ENCODE measurements around the gene OOSP3. TPM values are rescaled to one million over a fixed set of nuclear protein-coding genes. Genes with fewer than 3 reads are reported as not detected.
"Not testable (repeated sequence)": the region's sequence is repeated elsewhere in the genome, so short reads cannot be mapped to it uniquely, and the experiment has no call there.

The OOSP3 gene
- polyA plus RNA-seq, 1 donor (not counting 4 experiments of a cell fraction or from before 2014, with no cell fraction given): 0.14 TPM

DNA sequence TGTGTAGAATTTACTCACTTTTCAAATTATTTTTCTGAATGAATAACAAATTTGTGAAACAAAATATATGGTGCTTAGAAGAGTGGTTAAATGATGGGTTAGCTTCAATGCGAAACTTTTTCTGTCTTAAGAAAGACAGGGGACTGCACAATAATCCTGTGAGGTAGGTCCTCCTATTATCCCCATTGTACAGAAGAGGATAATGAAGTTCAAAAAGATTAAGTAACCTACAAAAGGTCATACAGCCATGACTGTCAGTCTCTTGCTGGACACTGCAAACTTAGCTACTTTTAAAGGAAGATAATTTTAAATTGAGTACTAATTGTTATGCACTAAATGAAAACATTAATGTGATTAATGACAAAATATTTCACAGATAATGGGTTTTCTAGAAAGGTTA, 5.0 kb downstream of the OOSP3 start:
- no peak overlapping the region for H3K4me2 ChIP-seq (ENCODE audit: control insufficient read depth, extremely low read depth, insufficient read depth, low read depth, low read length)
- H3K36me3 ChIP-seq (ENCODE audit: control insufficient read depth in 2 of 2, extremely low read depth in 1 of 2, insufficient read depth in 2 of 2, low read length in 2 of 2): no peaks in the 10 kb centered on the region
- no peaks in the 10 kb centered on the region for H3K79me2 ChIP-seq (ENCODE audit: control insufficient read depth, insufficient read depth, low read length)
- no peaks in the 10 kb centered on the region for H3K4me1 ChIP-seq (ENCODE audit: control insufficient read depth, extremely low read depth, insufficient read depth, low read length)
- FAIRE-seq: no peak
- H3K27me3 ChIP-seq (ENCODE audit: control insufficient read depth, extremely low read depth, insufficient read depth, low read length): no peaks in the 10 kb centered on the region
- dilution Hi-C loops (cut with MboI; ENCODE audit: extremely low pct_ligation_motif_present, low sequenced_read_pairs): no loop called here
- no peak overlapping the region for H2AFZ ChIP-seq (ENCODE audit: control insufficient read depth, low read length)
- no peaks in the 10 kb centered on the region for H4K20me1 ChIP-seq (ENCODE audit: control insufficient read depth, extremely low read depth, insufficient read depth, low read length)
- no peaks in the 10 kb centered on the region for H3K9me3 ChIP-seq (ENCODE audit: control insufficient read depth, low read depth, low read length)
- H3K27ac ChIP-seq (ENCODE audit: control insufficient read depth, insufficient read depth, low read length): no peak overlapping the region
- no peaks in the 10 kb centered on the region for H3K9me1 ChIP-seq (ENCODE audit: control insufficient read depth, extremely low read depth, insufficient read depth, low read length)
- DNase-seq (ENCODE audit: low read depth, low spot score): no peak
- H3K9ac ChIP-seq (ENCODE audit: control insufficient read depth, extremely low read depth, insufficient read depth, low read length): no peak overlapping the region
- H3K4me3 ChIP-seq (ENCODE audit: control insufficient read depth in 2 of 3, extremely low read depth in 1 of 3, insufficient read depth in 2 of 3, low read depth in 1 of 3, low read length in 3 of 3): no peak overlapping the region
- TF ChIP-seq, protein P1, sequence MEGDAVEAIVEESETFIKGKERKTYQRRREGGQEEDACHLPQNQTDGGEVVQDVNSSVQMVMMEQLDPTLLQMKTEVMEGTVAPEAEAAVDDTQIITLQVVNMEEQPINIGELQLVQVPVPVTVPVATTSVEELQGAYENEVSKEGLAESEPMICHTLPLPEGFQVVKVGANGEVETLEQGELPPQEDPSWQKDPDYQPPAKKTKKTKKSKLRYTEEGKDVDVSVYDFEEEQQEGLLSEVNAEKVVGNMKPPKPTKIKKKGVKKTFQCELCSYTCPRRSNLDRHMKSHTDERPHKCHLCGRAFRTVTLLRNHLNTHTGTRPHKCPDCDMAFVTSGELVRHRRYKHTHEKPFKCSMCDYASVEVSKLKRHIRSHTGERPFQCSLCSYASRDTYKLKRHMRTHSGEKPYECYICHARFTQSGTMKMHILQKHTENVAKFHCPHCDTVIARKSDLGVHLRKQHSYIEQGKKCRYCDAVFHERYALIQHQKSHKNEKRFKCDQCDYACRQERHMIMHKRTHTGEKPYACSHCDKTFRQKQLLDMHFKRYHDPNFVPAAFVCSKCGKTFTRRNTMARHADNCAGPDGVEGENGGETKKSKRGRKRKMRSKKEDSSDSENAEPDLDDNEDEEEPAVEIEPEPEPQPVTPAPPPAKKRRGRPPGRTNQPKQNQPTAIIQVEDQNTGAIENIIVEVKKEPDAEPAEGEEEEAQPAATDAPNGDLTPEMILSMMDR (optimal IDR thresholded peaks at IDR 0.05 in 1 of 3, IDR thresholded peaks at IDR 0.05 in 1 of 3, conservative IDR thresholded peaks at IDR 0.05 in 1 of 3; ENCODE audit: extremely low read depth in 1 of 3, insufficient read depth in 2 of 3, low read length in 3 of 3): no peak
- TF ChIP-seq EZH2 (IDR thresholded peaks at IDR 0.05; ENCODE audit: low read length): no peak

GRCh38 chr11:59887156-59887555, 8.6 kb downstream of the OOSP3 start:
- FAIRE-seq; dilution Hi-C loops (cut with MboI; ENCODE audit: extremely low pct_ligation_motif_present, low sequenced_read_pairs): not testable (repeated sequence)

GRCh38 chr11:59891781-59892181, 13.2 kb downstream of the OOSP3 start:
- dilution Hi-C loops (cut with MboI; ENCODE audit: extremely low pct_ligation_motif_present, low sequenced_read_pairs): no loop called here
- Histone ChIP-seq H3K79me2 (ENCODE audit: control insufficient read depth, insufficient read depth, low read length) (no peaks in the 10 kb centered on the region), H4K20me1 (ENCODE audit: control insufficient read depth, extremely low read depth, insufficient read depth, low read length) (no peaks in the 10 kb centered on the region), H3K4me1 (ENCODE audit: control insufficient read depth, extremely low read depth, insufficient read depth, low read length) (peaks cover 9% of the 10 kb centered on the region), H3K4me2 (ENCODE audit: control insufficient read depth, extremely low read depth, insufficient read depth, low read depth, low read length) (no peak overlapping the region), H3K36me3 (ENCODE audit: control insufficient read depth in 2 of 2, extremely low read depth in 1 of 2, insufficient read depth in 2 of 2, low read length in 2 of 2) (no peaks in the 10 kb centered on the region), H3K4me3 (ENCODE audit: control insufficient read depth in 2 of 3, extremely low read depth in 1 of 3, insufficient read depth in 2 of 3, low read depth in 1 of 3, low read length in 3 of 3) (no peak overlapping the region), H3K9me3 (ENCODE audit: control insufficient read depth, low read depth, low read length) (no peaks in the 10 kb centered on the region), H3K9ac (ENCODE audit: control insufficient read depth, extremely low read depth, insufficient read depth, low read length) (no peak overlapping the region), H3K9me1 (ENCODE audit: control insufficient read depth, extremely low read depth, insufficient read depth, low read length) (no peaks in the 10 kb centered on the region), H3K27me3 (ENCODE audit: control insufficient read depth, extremely low read depth, insufficient read depth, low read length) (no peaks in the 10 kb centered on the region), H3K27ac (ENCODE audit: control insufficient read depth, insufficient read depth, low read length) (no peak overlapping the region), H2AFZ (ENCODE audit: control insufficient read depth, low read length) (no peak overlapping the region)
- no peak for TF ChIP-seq EZH2 (IDR thresholded peaks at IDR 0.05; ENCODE audit: low read length)
- TF ChIP-seq, protein P1 (optimal IDR thresholded peaks at IDR 0.05 in 1 of 3, IDR thresholded peaks at IDR 0.05 in 1 of 3, conservative IDR thresholded peaks at IDR 0.05 in 1 of 3; ENCODE audit: extremely low read depth in 1 of 3, insufficient read depth in 2 of 3, low read length in 3 of 3): no peak
- no peak for DNase-seq (ENCODE audit: low read depth, low spot score)
- FAIRE-seq: no peak

More at GRCh38 chr11:59887156-59887555, 8.6 kb downstream of the OOSP3 start:
- not testable (repeated sequence) for H3K4me2 ChIP-seq (ENCODE audit: control insufficient read depth, extremely low read depth, insufficient read depth, low read depth, low read length); H3K27me3 ChIP-seq (ENCODE audit: control insufficient read depth, extremely low read depth, insufficient read depth, low read length); H3K4me1 ChIP-seq (ENCODE audit: control insufficient read depth, extremely low read depth, insufficient read depth, low read length); H2AFZ ChIP-seq (ENCODE audit: control insufficient read depth, low read length); H3K4me3 ChIP-seq (ENCODE audit: control insufficient read depth in 2 of 3, extremely low read depth in 1 of 3, insufficient read depth in 2 of 3, low read depth in 1 of 3, low read length in 3 of 3); H3K79me2 ChIP-seq (ENCODE audit: control insufficient read depth, insufficient read depth, low read length); H3K36me3 ChIP-seq (ENCODE audit: control insufficient read depth in 2 of 2, extremely low read depth in 1 of 2, insufficient read depth in 2 of 2, low read length in 2 of 2); H3K9me1 ChIP-seq (ENCODE audit: control insufficient read depth, extremely low read depth, insufficient read depth, low read length); H3K9me3 ChIP-seq (ENCODE audit: control insufficient read depth, low read depth, low read length); H3K27ac ChIP-seq (ENCODE audit: control insufficient read depth, insufficient read depth, low read length); H4K20me1 ChIP-seq (ENCODE audit: control insufficient read depth, extremely low read depth, insufficient read depth, low read length); H3K9ac ChIP-seq (ENCODE audit: control insufficient read depth, extremely low read depth, insufficient read depth, low read length); DNase-seq (ENCODE audit: low read depth, low spot score)
